Brain pericyte (primary cell): ENCODE results near the gene ZNF22.
"Not testable (repeated sequence)": the region's sequence is repeated elsewhere in the genome, so short reads cannot be mapped to it uniquely, and the experiment has no call there.

Experiments
- DNase-seq: peaks from one replicate; pipeline ENCODE4 v3.0.0-alpha.2; 2012; ENCODE audit warnings: low read depth, low spot score

The ZNF22 gene

GRCh38 chr10:45014557-45014956 is 13.8 kb downstream of the ZNF22 start:
- DNase-seq, result not testable (repeated sequence)

- DNase-seq, result no peak
Observed at GRCh38 chr10:45015590-45015989, 14.9 kb downstream of the ZNF22 start.

GRCh38 chr10:45023426-45023825 is 22.7 kb downstream of the ZNF22 start:
- DNase-seq, result no peak

- no peak for DNase-seq
Observed at GRCh38 chr10:45034301-45034700, 33.6 kb downstream of the ZNF22 start.

GRCh38 chr10:45035673-45036072 is 35.0 kb downstream of the ZNF22 start:
- no peak for DNase-seq

GRCh38 chr10:45040921-45041542 is 40.3 kb downstream of the ZNF22 start:
- DNase-seq, result no peak

GRCh38 chr10:45044290-45044689 is 43.6 kb downstream of the ZNF22 start:
- DNase-seq, result no peak

- DNase-seq, result no peak
Observed at GRCh38 chr10:45050551-45051235, 50.0 kb downstream of the ZNF22 start.

GRCh38 chr10:45052700-45053099 is 52.0 kb downstream of the ZNF22 start:
- DNase-seq, result no peak

GRCh38 chr10:45053569-45054100 is 52.9 kb downstream of the ZNF22 start:
- no peak for DNase-seq
